ENCODE measurements around the gene OR10H5.

- TF ChIP-seq CTCF (IDR thresholded peaks at IDR 0.05), result no peak
- TF ChIP-seq POLR2A (IDR thresholded peaks at IDR 0.05), result no peak
Measured at GRCh38 chr19:15815306-15815705, 27.8 kb downstream of the OR10H5 start, which contains the start of gene OR10H1.
